OCI-LY3 (cell line): ENCODE measurements around the gene ZNF618.

ENCODE experiments used
- EZH2phosphoT487 ChIP-seq: fragments of 200-600 bp; shearing (Covaris generic); IDR thresholded peaks from 2 replicates; pipeline ENCODE4 v1.6.1; 2018; ENCODE audit warnings: antibody characterized with exemption, mixed run types, low read depth
- TF ChIP-seq, protein P1 (sequence below): fragments of 200-600, 300-600 bp; sonication (generic); IDR thresholded peaks from 2 replicates; pipeline ENCODE4 v1.5.1; 2014; ENCODE audit warnings: antibody characterized with exemption, low read length, low read depth

DNA sequence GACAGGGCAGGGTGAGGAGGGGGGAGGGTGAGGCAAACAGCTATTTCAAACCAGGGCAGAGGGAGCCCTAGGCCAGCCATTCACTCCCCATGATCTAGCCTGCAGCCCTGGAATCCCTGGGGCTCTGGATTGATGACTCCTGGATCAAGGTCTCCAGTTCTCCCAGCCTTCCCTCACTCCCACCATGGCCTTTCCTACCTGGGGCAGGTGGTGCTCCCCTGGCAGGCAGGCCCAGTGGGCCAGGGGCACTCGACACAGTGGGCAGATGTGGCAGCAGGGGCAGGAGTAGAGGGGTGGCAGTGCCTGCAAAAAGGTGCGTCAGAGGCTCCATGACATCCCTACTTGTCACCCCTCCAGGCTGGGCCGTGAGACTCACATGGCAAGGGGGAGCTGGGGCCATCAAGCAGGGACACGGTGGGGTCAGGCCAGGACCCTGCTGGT lies 216.9 kb downstream of the ZNF618 start:
- TF ChIP-seq, protein P1, sequence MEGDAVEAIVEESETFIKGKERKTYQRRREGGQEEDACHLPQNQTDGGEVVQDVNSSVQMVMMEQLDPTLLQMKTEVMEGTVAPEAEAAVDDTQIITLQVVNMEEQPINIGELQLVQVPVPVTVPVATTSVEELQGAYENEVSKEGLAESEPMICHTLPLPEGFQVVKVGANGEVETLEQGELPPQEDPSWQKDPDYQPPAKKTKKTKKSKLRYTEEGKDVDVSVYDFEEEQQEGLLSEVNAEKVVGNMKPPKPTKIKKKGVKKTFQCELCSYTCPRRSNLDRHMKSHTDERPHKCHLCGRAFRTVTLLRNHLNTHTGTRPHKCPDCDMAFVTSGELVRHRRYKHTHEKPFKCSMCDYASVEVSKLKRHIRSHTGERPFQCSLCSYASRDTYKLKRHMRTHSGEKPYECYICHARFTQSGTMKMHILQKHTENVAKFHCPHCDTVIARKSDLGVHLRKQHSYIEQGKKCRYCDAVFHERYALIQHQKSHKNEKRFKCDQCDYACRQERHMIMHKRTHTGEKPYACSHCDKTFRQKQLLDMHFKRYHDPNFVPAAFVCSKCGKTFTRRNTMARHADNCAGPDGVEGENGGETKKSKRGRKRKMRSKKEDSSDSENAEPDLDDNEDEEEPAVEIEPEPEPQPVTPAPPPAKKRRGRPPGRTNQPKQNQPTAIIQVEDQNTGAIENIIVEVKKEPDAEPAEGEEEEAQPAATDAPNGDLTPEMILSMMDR: no peak
- TF ChIP-seq EZH2phosphoT487: no peak
